Mesenchymal stem cell (in vitro differentiated cells and primary cell): ENCODE data around the gene SRP19.

ENCODE experiments used
- DNase-seq: peaks from one replicate; pipeline ENCODE4 v3.0.0-alpha.2; 2013
- H2AFZ ChIP-seq: one replicate; pipeline ENCODE4 v1.6.1; 2013; ENCODE audit warnings: low read depth, mild to moderate bottlenecking, control low read depth, inconsistent platforms, low read length, moderate library complexity
- H2AK5ac ChIP-seq: 2 replicates; pipeline ENCODE4 v1.6.1; 2013; ENCODE audit warnings: low read length, moderate library complexity, mild to moderate bottlenecking, inconsistent platforms; ENCODE audit not compliant: severe bottlenecking
- H2BK120ac ChIP-seq: one replicate; pipeline ENCODE4 v1.6.1; 2013; ENCODE audit warnings: low read depth, mild to moderate bottlenecking, inconsistent platforms, low read length, moderate library complexity
- H2BK12ac ChIP-seq, 2 experiments: one replicate each; pipeline ENCODE4 v1.6.1; 2013; ENCODE audit warnings: inconsistent platforms in 2 of 2, low read length in 2 of 2, mild to moderate bottlenecking in 2 of 2, moderate library complexity in 2 of 2, control low read depth in 1 of 2
- H2BK15ac ChIP-seq: one replicate; pipeline ENCODE4 v1.6.1; 2013; ENCODE audit warnings: mild to moderate bottlenecking, low read depth, inconsistent platforms; ENCODE audit not compliant: poor library complexity, severe bottlenecking
- H2BK5ac ChIP-seq: 2 replicates; pipeline ENCODE4 v1.6.1; 2013; ENCODE audit warnings: low read depth, mild to moderate bottlenecking, low read length, control low read depth, inconsistent platforms; ENCODE audit not compliant: poor library complexity, severe bottlenecking
- H3K14ac ChIP-seq, 2 experiments: one replicate each; pipeline ENCODE4 v1.6.1; 2013; ENCODE audit warnings: inconsistent platforms in 2 of 2, low read length in 2 of 2, control low read depth in 1 of 2, mild to moderate bottlenecking in 1 of 2, moderate library complexity in 1 of 2
- H3K18ac ChIP-seq, 2 experiments: one replicate each; pipeline ENCODE4 v1.6.1; 2013; ENCODE audit warnings: inconsistent platforms in 2 of 2, low read length in 2 of 2, control low read depth in 1 of 2, low read depth in 1 of 2, mild to moderate bottlenecking in 1 of 2
- H3K23ac ChIP-seq, 2 experiments: one replicate each; pipeline ENCODE4 v1.6.1; 2013; ENCODE audit warnings: inconsistent platforms in 2 of 2, low read length in 2 of 2, mild to moderate bottlenecking in 2 of 2, moderate library complexity in 2 of 2, control low read depth in 1 of 2
- H3K27ac ChIP-seq: 2 replicates; pipeline ENCODE4 v1.5.1; 2013; ENCODE audit warnings: mild to moderate bottlenecking, moderate library complexity, low read length, control low read depth, inconsistent platforms; ENCODE audit not compliant: poor library complexity, severe bottlenecking
- H3K27me3 ChIP-seq, 2 experiments: 2 replicates each; pipeline versions ENCODE4 v1.6.1 to v1.7.0; 2013; ENCODE audit warnings: low read length in 2 of 2, mild to moderate bottlenecking in 2 of 2, moderate library complexity in 2 of 2, control low read depth in 1 of 2, inconsistent platforms in 1 of 2; ENCODE audit not compliant: control insufficient read depth in 1 of 2, insufficient read depth in 1 of 2
- H3K36me3 ChIP-seq, 2 experiments: 2 replicates each; pipeline versions ENCODE4 v1.6.1 to v1.7.0; 2013; ENCODE audit warnings: low read length in 2 of 2, control low read depth in 1 of 2, inconsistent platforms in 1 of 2, low read depth in 1 of 2, mild to moderate bottlenecking in 1 of 2; ENCODE audit not compliant: insufficient read depth in 2 of 2, control insufficient read depth in 1 of 2
- H3K4ac ChIP-seq, 2 experiments: one replicate each; pipeline ENCODE4 v1.6.1; 2013; ENCODE audit warnings: inconsistent platforms in 2 of 2, low read length in 2 of 2, mild to moderate bottlenecking in 2 of 2, moderate library complexity in 2 of 2, control low read depth in 1 of 2, low read depth in 1 of 2
- H3K4me1 ChIP-seq: 2 replicates; pipeline ENCODE4 v1.6.1; 2013; ENCODE audit warnings: low read depth, low read length, control low read depth; ENCODE audit not compliant: control insufficient read depth, insufficient read depth
- H3K4me2 ChIP-seq: 2 replicates; pipeline ENCODE4 v1.6.1; 2013; ENCODE audit warnings: low read length, mild to moderate bottlenecking, inconsistent platforms; ENCODE audit not compliant: poor library complexity, severe bottlenecking
- H3K4me3 ChIP-seq, 2 experiments: 2 replicates each; pipeline versions ENCODE4 v1.5.1 to v1.7.0; 2013; ENCODE audit warnings: low read length in 2 of 2, mild to moderate bottlenecking in 2 of 2, control low read depth in 1 of 2, low read depth in 1 of 2; ENCODE audit not compliant: insufficient read depth in 1 of 2
- H3K79me1 ChIP-seq: replicated peaks from 2 replicates; pipeline ENCODE4 v1.6.1; 2013; ENCODE audit warnings: mild to moderate bottlenecking, control low read depth, low read length, inconsistent platforms; ENCODE audit not compliant: poor library complexity, severe bottlenecking
- H3K9ac ChIP-seq: 2 replicates; pipeline ENCODE4 v1.7.0; 2013; ENCODE audit warnings: mild to moderate bottlenecking, low read length, moderate library complexity
- H3K9me3 ChIP-seq: 2 replicates; pipeline ENCODE4 v1.7.0; 2013; ENCODE audit warnings: mild to moderate bottlenecking, low read length; ENCODE audit not compliant: control insufficient read depth
- H4K8ac ChIP-seq: one replicate; pipeline ENCODE4 v1.6.1; 2013; ENCODE audit warnings: inconsistent platforms, mild to moderate bottlenecking, low read length, moderate library complexity
- H4K91ac ChIP-seq: one replicate; pipeline ENCODE4 v1.6.1; 2013; ENCODE audit warnings: mild to moderate bottlenecking, low read length, inconsistent platforms
- WGBS: methylation state at CpG from one replicate; pipeline ENCODE4 v1.1.7; 2013; ENCODE audit warnings: mixed read lengths; 5-methylcytosine and 5-hydroxymethylcytosine counted together

The SRP19 gene

DNA sequence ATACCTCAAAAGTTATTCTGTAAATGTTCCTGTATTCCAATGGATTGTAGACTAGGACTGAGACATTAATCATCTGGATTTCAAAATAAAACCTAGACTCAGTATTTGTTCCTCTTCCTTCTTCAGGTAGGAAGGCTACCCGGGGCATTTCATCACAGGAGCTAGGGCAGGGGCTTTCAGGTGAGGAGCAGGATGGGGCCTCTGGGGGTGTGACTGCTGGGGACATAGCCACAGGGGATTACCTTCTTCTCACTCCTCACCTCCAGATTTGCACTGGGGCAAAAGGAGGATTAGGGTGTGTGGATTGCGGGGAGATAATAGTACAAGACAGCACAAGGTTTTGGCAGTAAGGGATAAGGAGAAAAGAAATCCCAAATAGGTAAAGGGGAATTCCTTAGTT, 37.9 kb upstream of the SRP19 start:
- H3K27ac ChIP-seq, result no peak overlapping the region
- no peak overlapping the region for H3K14ac ChIP-seq
- H3K27me3 ChIP-seq, result no peaks in the 10 kb centered on the region
- H3K4me1 ChIP-seq, result peaks cover 2% of the 10 kb centered on the region
- no peak overlapping the region for H2AFZ ChIP-seq
- no peak overlapping the region for H2BK15ac ChIP-seq
- no peaks in the 10 kb centered on the region for H3K9me3 ChIP-seq
- no peak overlapping the region for H3K4me3 ChIP-seq
- H2BK120ac ChIP-seq, result no peak overlapping the region
- H2AK5ac ChIP-seq, result no peak overlapping the region
- H3K4ac ChIP-seq, result no peak overlapping the region
- no peak overlapping the region for H4K8ac ChIP-seq
- H3K36me3 ChIP-seq, result peaks cover 19 to 83% of the 10 kb centered on the region in 2 experiments
- no peak overlapping the region for H3K9ac ChIP-seq
- peaks cover 9% of the 10 kb centered on the region for H3K79me1 ChIP-seq
- no peak overlapping the region for H3K4me2 ChIP-seq
- H4K91ac ChIP-seq, result no peak overlapping the region
- WGBS, result 100% methylated on average over 2 of the region's 2 CpGs
- H3K18ac ChIP-seq, result no peak overlapping the region
- no peak for DNase-seq
- H3K23ac ChIP-seq, result no peak overlapping the region
- H2BK5ac ChIP-seq, result no peak overlapping the region
- H2BK12ac ChIP-seq, result no peak overlapping the region

DNA sequence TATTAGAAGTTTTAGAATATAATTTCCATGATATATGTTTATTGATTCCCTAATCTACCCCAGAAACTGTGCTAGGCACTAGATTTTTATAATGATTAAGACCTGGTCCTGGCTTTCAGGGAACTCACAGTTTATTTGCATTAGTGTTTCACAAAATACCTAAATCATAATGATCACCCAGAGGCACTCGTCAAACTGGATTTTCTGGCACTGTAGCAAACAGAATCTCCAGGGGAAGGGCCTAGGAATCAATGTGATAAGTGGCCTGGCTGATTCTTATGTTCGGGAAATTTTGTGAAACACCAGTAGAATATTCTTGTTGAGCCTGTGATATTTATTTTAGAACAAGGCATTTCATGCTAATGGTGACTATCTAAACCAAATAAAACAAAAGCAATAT, 37.4 kb upstream of the SRP19 start:
- H3K4me2 ChIP-seq, result no peak overlapping the region
- 84% methylated on average over 2 of the region's 2 CpGs for whole genome bisulfite sequencing
- peaks cover 2% of the 10 kb centered on the region for H3K4me1 ChIP-seq
- H3K79me1 ChIP-seq, result peaks cover 9% of the 10 kb centered on the region
- H3K14ac ChIP-seq, result no peak overlapping the region
- no peak overlapping the region for H4K91ac ChIP-seq
- H2BK12ac ChIP-seq, result no peak overlapping the region
- no peak overlapping the region for H2AFZ ChIP-seq
- no peak overlapping the region for H3K18ac ChIP-seq
- no peak overlapping the region for H3K4ac ChIP-seq
- H3K36me3 ChIP-seq, result peaks cover 19 to 88% of the 10 kb centered on the region in 2 experiments
- no peak overlapping the region for H2BK15ac ChIP-seq
- no peaks in the 10 kb centered on the region for H3K27me3 ChIP-seq
- H3K27ac ChIP-seq, result no peak overlapping the region
- H2BK5ac ChIP-seq, result no peak overlapping the region
- no peak overlapping the region for H3K23ac ChIP-seq
- H3K9me3 ChIP-seq, result no peaks in the 10 kb centered on the region
- H2BK120ac ChIP-seq, result no peak overlapping the region
- H4K8ac ChIP-seq, result no peak overlapping the region
- no peak overlapping the region for H2AK5ac ChIP-seq
- no peak overlapping the region for H3K9ac ChIP-seq
- no peak for DNase-seq
- H3K4me3 ChIP-seq, result no peak overlapping the region

DNA sequence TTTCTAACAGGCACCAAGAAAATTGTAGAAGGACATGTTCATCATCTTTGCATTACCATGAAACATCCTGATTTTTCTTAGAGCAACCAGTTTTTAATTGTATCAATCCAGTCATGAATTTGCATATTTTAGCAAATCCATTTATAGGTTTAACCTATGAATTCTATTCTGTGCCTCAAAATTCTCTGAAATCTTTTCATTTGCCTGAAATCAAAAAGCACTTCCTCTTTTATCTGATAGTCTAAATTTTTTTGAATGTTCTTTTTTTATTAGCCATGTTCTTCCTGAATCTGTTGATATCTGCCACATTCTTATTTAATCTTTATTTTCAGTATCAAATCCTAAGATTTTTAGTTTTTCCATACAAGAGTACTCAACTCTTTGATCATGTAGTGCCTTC, 36.9 kb upstream of the SRP19 start:
- Histone ChIP-seq H3K14ac (no peak overlapping the region), H3K23ac (no peak overlapping the region), H3K9ac (no peak overlapping the region), H4K8ac (no peak overlapping the region), H3K4ac (no peak overlapping the region), H3K4me3 (no peak overlapping the region), H4K91ac (no peak overlapping the region), H3K4me1 (peaks cover 2% of the 10 kb centered on the region), H2AFZ (no peak overlapping the region), H3K27ac (no peak overlapping the region), H3K79me1 (peaks cover 7% of the 10 kb centered on the region), H3K4me2 (no peak overlapping the region), H3K18ac (no peak overlapping the region), H2BK12ac (no peak overlapping the region), H2BK5ac (no peak overlapping the region), H2BK120ac (no peak overlapping the region), H2AK5ac (no peak overlapping the region), H2BK15ac (no peak overlapping the region), H3K36me3 (peaks cover 18 to 89% of the 10 kb centered on the region in 2 experiments), H3K9me3 (no peaks in the 10 kb centered on the region), H3K27me3 (no peaks in the 10 kb centered on the region)
- DNase-seq, result no peak

GRCh38 chr5:112830378-112830777, 30.7 kb upstream of the SRP19 start:
- Histone ChIP-seq H2AK5ac (no peak overlapping the region), H2BK12ac (no peak overlapping the region), H3K18ac (no peak overlapping the region), H4K91ac (no peak overlapping the region), H3K23ac (no peak overlapping the region), H3K79me1 (peaks cover 2% of the 10 kb centered on the region), H3K27ac (no peak overlapping the region), H3K4me3 (no peak overlapping the region), H2BK15ac (no peak overlapping the region), H3K4me1 (peaks cover under 1% of the 10 kb centered on the region), H3K14ac (no peak overlapping the region), H2BK5ac (no peak overlapping the region), H3K4me2 (no peak overlapping the region), H2AFZ (no peak overlapping the region), H3K4ac (no peak overlapping the region), H3K9ac (no peak overlapping the region), H3K9me3 (no peaks in the 10 kb centered on the region), H3K27me3 (no peaks in the 10 kb centered on the region), H4K8ac (no peak overlapping the region), H3K36me3 (peaks cover 22 to 77% of the 10 kb centered on the region in 2 experiments), H2BK120ac (no peak overlapping the region)
- DNase-seq, result no peak
- WGBS, result 99% methylated on average over 1 of the region's 2 CpGs
